BE2C (cell line): ENCODE results near the gene CALML5.

Source experiments
- DNase-seq: peaks from one replicate; pipeline ENCODE4 v3.0.0-alpha.2; 2020
- H3K27me3 ChIP-seq: fragments of 250-450 bp; sonication (Bioruptor Pico); 2 replicates; pipeline ENCODE4 v1.5.1; 2020; ENCODE audit warnings: mild to moderate bottlenecking
- H3K36me3 ChIP-seq: fragments of 250-450 bp; sonication (Bioruptor Pico); 2 replicates; pipeline ENCODE4 v1.5.1; 2020; ENCODE audit warnings: mild to moderate bottlenecking
- H3K4me1 ChIP-seq: fragments of 250-450 bp; sonication (Bioruptor Pico); 2 replicates; pipeline ENCODE4 v1.5.1; 2020
- H3K4me3 ChIP-seq: 2 replicates; pipeline ENCODE4 v1.5.1; 2011; ENCODE audit warnings: low read depth, low read length
- H3K9me3 ChIP-seq: fragments of 250-450 bp; sonication (Bioruptor Pico); 2 replicates; pipeline ENCODE4 v1.5.1; 2020
- TF ChIP-seq, protein P1 (sequence below): IDR thresholded peaks from 2 replicates; pipeline ENCODE4 v1.5.1; 2012; ENCODE audit warnings: mild to moderate bottlenecking, low read depth, low read length

The CALML5 gene

DNA sequence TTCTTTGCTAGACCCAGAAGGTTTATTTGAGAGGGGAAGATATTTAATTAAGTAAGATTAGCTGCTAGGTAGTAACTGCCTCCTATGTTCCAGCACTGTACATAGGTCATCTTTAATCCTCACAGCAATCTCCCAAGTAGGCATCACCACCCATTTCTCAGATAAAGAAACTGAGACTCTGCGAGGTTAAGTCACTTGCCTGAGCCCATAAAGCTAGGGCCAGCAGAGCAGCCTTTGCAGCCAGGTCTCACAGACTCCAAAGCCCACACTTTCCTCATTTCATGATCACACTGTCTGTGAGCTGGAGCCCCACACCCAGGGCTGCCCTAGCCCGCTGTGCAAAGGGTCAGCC is 46.0 kb upstream of the CALML5 start:
- Histone ChIP-seq H3K27me3 (no peaks in the 10 kb centered on the region), H3K4me1 (no peaks in the 10 kb centered on the region), H3K36me3 (no peaks in the 10 kb centered on the region), H3K4me3 (no peak overlapping the region), H3K9me3 (no peaks in the 10 kb centered on the region)
- TF ChIP-seq, protein P1, sequence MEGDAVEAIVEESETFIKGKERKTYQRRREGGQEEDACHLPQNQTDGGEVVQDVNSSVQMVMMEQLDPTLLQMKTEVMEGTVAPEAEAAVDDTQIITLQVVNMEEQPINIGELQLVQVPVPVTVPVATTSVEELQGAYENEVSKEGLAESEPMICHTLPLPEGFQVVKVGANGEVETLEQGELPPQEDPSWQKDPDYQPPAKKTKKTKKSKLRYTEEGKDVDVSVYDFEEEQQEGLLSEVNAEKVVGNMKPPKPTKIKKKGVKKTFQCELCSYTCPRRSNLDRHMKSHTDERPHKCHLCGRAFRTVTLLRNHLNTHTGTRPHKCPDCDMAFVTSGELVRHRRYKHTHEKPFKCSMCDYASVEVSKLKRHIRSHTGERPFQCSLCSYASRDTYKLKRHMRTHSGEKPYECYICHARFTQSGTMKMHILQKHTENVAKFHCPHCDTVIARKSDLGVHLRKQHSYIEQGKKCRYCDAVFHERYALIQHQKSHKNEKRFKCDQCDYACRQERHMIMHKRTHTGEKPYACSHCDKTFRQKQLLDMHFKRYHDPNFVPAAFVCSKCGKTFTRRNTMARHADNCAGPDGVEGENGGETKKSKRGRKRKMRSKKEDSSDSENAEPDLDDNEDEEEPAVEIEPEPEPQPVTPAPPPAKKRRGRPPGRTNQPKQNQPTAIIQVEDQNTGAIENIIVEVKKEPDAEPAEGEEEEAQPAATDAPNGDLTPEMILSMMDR, result no peak
- no peak for DNase-seq

DNA sequence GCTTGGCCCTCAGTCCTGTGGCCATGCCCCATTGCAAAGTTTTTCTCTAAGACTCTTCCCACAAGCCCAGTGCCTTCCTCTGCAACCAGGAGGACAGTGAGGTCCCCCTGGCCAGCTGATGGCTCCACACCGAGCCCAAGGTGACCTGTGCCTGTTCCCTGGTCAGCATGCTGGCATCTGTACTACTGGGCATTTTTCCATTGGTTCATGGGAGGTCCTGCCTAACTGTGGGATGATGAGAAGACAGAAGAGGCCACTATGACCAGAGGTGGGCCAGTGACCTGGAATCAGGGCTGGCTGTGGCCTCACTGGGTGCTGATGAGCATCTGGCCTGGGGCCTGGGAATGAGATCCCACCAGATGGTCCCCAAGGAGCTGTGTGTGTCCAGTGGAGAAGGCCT is 45.6 kb upstream of the CALML5 start:
- DNase-seq, result no peak
- TF ChIP-seq, protein P1, result no peak
- Histone ChIP-seq H3K4me3 (no peak overlapping the region), H3K27me3 (no peaks in the 10 kb centered on the region), H3K36me3 (no peaks in the 10 kb centered on the region), H3K4me1 (no peaks in the 10 kb centered on the region), H3K9me3 (no peaks in the 10 kb centered on the region)

- DNase-seq, result no peak
- no peaks in the 10 kb centered on the region for H3K27me3 ChIP-seq
- H3K9me3 ChIP-seq, result no peaks in the 10 kb centered on the region
- H3K4me3 ChIP-seq, result no peak overlapping the region
- H3K4me1 ChIP-seq, result no peaks in the 10 kb centered on the region
- TF ChIP-seq, protein P1, result no peak
- no peaks in the 10 kb centered on the region for H3K36me3 ChIP-seq
Observed at GRCh38 chr10:5544216-5544805, 44.9 kb upstream of the CALML5 start.

- H3K27me3 ChIP-seq, result no peaks in the 10 kb centered on the region
- no peaks in the 10 kb centered on the region for H3K4me1 ChIP-seq
- H3K36me3 ChIP-seq, result no peaks in the 10 kb centered on the region
- TF ChIP-seq, protein P1, result no peak
- H3K4me3 ChIP-seq, result no peak overlapping the region
- DNase-seq, result no peak
- no peaks in the 10 kb centered on the region for H3K9me3 ChIP-seq
Observed at GRCh38 chr10:5543623-5544022, 44.3 kb upstream of the CALML5 start.

GRCh38 chr10:5542100-5542499 is 42.7 kb upstream of the CALML5 start:
- no peak overlapping the region for H3K4me3 ChIP-seq
- TF ChIP-seq, protein P1, result no peak
- no peaks in the 10 kb centered on the region for H3K27me3 ChIP-seq
- H3K36me3 ChIP-seq, result no peaks in the 10 kb centered on the region
- DNase-seq, result no peak
- H3K4me1 ChIP-seq, result no peaks in the 10 kb centered on the region
- H3K9me3 ChIP-seq, result no peaks in the 10 kb centered on the region

DNA sequence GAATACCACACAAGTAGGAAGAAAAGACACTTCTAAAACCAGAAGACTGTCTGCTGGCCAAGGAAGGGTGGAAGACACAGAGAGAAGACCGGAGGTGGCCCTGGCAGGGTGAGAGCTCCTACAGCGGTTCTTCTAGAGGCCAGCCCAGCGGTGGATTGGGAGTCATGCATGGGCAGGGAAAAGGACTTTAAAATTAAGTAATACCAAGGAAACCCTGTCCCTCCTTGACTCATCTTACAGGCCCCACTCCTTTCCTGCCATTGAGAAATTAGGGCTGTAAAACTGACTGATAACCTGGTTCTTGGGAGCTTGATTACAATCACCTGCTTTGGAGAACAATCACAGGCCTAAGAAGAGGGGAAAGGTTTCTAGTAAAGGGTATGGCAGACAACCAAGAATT is 41.5 kb upstream of the CALML5 start:
- TF ChIP-seq, protein P1, result no peak
- Histone ChIP-seq H3K9me3 (no peaks in the 10 kb centered on the region), H3K27me3 (no peaks in the 10 kb centered on the region), H3K4me3 (no peak overlapping the region), H3K4me1 (no peaks in the 10 kb centered on the region), H3K36me3 (no peaks in the 10 kb centered on the region)
- DNase-seq, result no peak
